Measurements from ENCODE around the gene IPPK.
"Not testable (repeated sequence)": the region's sequence is repeated elsewhere in the genome, so short reads cannot be mapped to it uniquely, and the experiment has no call there.

The IPPK gene

DNA sequence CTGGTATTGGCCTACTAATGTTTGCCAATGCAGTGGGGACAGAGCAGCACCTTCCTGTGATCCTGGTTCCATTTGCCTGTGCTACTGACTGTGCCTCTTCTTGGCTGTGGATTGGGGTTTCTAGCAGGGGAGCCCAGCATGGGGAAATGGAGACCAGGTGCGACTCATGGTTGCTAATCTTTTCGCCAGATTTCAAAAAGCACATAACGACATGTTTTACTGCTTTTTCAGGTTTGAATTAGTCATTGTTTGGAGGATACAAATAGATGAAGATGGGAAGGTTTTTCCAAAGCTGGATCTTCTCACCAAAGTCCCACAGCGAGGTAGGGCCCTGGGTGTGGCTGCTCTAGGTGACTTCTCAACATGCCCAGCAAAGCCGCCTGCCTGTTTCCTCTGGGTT lies 57.6 kb downstream of the IPPK start:
- no peak for DNase-seq

DNA sequence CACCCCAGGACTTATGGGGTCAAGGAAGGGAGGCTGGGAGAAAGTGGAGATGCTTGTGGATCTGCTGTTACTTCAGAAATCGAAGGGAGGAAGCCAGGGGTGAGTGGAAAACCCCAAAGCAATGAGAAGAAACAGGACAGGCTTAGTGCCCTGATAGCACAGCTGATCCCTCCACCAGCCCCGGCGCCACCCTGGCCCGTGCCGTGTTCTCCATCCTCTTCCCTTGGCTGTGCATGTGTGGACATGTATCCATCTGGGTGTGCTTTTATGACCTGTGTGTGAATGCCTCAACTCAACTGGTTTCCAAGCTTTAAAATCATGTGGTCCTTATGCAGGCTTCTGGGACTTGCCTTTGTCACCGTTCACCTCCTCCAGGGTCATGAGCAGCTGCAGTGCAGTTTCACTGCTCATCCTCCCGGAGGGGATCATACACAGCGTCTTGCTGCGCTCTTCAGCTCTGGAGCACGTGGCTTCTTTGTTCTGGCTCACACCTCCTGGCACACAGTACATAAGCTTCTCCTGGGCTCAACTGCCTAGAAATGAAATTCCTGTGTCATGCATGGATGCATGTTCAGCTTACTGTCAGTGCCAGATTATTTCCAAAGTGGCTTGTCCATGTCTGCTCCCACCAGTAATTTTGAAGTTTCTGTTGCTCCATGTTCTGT lies 58.2 kb downstream of the IPPK start:
- DNase-seq: no peak

DNA sequence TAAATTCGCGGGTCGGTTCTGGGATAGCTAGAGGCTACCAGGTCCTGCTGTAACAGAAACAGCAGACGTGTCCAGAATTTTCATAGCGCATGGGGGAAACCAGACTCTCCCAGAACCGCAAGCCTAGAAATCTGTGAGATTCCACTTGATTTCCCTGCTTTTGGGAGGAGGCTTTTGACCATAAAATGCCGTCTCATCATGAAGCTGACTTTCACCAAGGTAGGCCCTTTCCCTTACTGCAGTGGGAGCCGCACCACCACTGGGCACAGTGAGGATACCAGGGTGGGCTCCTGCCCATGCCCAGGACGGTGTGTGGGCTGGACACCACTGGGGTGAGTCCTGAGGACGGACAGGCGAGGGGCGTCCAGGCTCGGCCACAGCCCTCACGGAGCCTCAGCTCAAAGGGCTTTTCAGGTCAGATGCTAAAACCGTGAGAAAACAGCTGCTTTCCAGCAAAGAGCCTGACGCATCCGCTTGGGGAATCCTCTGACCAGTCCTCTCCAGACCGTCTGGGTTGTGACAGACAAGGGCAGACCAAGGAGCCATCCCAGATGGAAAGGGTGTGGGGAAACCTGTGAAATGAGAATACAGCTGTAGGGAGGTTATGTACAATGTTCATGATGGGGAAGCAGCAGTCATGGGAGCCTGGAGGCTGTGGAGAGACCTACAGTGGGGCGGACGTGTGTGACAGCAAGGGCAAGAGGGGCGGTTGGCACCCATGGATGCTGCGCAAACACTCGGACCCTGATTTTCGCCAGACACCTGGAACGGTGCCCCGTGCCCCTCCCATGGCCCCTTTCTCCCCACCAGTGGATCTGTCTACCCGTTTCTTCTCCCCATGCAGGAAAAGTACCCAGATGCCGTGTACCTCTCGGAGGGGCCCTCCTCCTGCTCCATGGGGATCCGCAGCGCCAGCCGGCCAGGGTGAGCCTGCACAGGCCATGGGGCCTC lies 59.2 kb downstream of the IPPK start:
- DNase-seq: no peak

DNA sequence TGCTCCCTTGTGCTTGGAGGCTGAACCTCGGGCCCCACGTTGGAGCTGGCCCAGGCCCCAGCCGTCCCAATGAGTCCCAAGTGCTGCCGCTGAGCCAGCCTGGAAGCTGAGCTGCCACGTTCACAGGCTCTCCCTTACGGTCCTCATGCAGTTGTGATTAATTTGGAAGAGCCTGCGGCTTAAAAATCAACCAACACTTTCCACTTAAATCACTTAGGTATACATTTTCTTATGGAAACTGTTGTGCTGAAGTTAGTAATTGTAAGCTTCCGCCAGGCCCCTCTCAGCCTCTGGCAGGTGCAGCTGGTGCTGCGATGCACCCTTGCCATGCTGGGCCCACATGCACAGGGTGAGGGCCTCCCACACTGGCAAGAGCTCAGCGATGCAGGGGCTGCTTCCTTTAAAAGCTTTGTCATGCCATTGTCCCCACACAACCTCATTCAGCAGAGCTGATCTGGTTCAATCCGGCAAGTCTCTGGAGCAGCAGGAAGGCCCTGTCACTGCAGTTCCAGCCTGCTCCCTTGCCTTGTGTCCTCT lies 61.0 kb downstream of the IPPK start:
- no peak for DNase-seq

DNA sequence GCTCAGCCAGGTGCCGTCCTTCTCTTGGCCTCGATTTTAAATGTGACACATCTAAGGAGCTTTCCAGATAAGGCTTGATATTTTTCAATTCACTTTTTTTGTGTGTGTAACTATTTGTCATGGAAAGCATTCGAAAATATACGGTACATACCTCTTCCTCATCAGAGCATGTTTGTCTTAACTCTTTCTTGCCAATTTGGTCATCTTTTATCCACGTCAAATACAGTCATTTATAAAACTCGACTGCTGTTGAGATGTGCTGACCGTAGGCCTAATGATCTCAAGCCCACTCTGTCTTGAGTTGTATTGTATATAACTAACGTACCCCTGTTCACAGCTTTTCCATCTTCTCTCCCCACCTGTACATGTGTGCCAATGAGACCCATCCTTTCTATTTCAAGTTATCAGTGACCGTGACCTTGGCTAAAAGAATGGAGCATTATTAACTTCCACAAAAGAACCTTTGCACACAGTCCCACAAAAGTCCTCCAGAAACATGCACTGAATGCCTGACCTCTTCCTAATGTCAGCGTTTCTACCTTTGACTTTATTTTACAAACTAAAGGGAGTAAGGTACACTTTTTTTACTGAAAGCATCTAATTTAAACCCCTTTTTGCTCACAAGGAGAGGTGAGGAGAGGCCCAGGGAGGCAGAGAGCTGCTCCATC lies 61.6 kb downstream of the IPPK start:
- no peak for DNase-seq

DNA sequence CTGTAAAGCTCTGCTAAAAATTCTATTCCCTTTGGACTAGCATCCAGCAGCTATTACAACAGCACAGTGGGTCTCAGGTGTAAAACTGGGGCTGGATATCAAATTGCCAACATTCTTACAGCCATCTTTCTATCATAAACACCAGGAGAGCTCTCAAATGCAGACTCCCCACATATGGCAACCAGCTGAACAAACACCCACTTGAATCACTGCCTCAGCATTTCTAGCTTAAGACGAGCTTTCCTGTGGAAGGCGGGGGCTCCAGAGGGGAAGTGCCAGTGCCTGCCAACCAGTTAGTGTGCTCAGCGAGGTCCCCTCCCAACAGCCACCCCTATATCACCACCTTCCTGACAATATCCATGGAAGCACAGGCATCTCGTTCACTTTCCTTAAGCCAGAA lies 62.2 kb downstream of the IPPK start:
- DNase-seq: no peak

DNA sequence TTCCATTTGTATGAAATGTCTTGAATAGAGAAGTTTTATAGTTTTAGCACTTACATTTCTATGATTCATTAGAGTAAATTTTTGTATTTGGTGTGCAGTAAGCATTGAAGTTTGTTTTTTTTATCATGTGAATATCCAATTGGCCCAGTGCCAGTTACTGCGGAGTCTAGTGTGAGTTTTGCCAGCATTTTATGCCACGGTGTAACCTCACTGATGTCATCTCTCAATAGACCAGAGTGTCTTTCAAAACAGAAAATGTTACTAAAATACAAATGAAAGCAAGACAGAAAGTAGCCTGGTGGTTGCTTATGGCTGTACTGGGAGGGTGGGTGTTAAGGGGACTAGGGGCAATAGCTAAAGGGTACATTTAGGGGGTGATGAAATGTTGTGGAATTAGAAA lies 62.8 kb downstream of the IPPK start:
- peak; percentile 18 for DNase-seq

DNA sequence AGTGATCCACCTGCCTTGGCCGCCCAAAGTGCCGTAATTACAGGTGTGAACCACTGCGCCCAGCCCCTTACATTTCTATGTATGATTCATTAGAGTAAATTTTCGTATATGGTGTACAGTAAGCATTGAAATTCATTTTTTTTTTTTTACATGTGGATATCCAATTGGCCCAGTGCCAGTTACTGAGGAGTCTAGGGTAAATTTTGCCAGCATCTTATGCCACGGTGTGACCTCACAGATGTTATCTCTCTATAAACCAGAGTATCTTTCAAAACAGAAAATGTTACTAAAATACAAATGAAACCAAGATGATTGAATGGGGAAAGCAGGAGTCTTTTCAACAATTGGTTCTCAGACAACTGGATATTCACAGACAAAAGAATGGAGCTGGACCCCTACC lies 64.7 kb downstream of the IPPK start:
- DNase-seq: peak; percentile 33

DNA sequence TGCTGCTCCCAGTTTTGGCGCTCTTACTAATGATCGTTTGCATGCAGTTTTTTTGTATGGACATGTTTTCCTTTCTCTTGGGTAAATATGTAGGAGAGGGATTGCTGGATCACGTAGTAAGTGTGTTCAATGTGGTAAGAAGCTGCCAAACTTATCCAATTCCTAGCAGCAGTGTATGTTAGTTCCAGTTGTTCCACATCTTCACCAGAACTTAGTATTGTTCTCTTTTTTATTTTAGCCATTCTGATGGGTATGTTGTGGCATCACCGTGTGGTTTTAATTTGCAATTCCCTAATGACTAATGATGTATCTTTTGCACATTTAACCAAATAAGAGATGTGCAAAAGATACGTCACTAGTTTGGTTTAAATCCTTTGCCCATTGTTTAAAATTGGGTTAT lies 65.9 kb downstream of the IPPK start:
- no peak for DNase-seq

DNA sequence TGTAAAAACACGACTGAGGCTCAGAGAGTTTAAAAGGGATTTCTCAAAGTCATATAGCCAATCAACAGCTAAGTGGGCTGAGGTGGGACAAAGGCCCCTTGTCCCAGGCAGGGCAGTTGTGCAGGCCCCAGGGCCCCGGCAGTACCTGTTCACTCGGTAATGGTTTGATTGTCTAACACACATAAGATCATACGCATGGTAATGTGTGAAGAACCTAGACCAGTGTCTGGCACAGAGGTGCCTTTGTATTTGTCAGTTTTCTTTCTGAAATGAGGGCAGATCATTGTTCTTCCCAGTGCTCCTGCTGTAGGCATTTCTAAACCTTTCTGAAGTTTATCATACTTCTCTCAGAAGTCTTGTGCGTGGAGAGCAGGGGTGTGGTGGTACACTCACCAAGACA lies 66.8 kb downstream of the IPPK start:
- DNase-seq: no peak

DNA sequence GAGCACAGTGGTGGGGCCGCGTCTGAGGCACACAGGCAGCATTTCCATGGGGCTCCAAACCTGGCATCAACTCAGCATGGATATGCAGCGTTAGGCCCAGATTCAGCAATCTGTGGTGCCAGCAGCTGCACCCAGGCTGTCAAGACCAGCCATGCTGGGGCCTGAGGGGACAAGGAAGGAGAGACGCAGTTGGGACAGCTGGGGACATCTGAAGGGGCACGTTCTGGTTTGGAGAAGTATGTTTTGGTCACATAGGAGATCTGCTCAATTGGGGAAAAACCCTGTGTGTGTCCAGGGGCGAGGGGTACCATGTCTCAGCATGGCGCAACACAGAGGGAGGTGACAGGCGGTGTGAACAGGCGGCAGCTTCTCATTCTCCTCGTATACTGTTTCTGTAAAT lies 67.5 kb downstream of the IPPK start:
- no peak for DNase-seq

DNA sequence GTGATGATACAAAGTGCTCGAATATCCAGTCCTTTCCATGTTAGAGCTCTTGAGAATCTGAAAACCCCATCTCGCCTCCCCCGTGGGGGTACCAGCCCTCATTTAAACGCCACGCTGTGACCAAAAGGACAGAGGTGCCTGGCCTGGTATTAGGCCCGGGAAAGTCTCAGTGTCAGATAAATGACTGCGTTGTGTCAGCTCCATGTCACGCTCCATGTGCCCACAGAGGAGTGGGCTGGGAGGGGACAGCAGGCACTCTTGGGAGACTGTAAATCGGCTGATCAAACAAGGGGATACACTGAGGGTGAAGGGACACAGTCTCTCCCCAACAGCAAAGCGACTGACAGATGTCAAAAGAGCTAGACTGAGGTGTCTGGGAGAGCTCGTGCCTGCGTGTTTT lies 68.5 kb downstream of the IPPK start:
- DNase-seq: no peak

DNA sequence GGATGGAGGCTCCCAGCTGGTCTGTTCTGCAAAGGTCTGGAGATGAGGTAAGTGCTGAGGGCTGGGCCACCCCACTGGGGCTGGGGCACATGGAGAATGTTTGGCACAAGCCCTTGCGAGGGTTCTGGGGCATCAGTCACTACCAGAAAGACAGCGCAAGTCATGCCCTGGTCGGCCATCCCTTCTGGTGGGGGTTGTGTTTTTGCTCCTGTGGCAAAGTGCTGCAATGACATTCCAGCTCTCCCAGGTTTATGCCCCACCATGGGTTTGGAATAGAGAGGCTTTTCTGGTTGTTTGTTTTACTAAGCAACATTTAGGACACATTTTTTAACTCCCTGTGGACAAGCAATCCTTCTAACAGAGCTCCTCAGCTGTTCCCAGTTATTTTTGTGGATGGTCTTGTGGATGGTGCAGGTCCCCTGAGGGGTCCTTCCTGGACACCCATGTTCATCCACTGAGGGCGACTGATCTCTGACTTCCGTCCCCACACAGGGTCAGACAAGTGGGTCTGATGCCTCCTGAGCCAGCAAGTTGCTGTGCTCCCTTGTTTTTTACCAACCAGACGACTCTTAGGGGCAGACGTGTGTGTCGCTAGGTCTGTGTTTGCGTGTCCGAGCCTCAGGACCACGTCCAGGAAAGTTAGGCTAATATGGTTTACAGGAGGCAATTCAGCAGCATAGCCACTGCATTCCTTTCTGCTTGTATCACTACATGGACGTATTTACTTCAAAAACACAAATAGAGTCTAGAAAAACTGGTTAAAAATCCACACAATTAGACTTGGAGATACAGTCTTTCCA lies 69.3 kb downstream of the IPPK start:
- no peak for DNase-seq

DNA sequence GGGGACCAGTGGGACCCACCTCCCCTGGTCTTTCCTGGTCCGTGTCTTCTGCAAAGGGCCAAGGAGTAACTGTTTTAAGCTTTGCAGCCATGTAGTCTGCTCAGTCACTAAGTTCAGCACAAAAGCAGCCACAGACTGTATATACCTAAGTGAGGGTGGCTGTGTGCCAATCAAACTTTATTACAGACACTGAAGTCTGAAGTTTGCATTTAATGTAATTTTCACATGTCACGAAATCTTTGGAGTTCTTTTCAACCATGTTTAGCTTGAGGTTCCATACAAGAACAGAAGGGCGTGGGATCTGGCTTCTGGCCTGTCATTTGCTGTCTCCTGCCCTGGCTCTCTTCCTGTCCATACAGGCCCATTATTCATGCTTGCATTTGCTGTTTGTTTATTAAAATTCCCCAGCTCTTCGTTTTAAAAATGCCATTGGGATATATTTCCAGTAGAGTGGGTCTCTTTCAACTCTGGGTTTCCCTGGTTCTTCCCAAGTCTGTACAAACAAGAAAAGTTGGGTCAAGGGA lies 69.9 kb downstream of the IPPK start:
- no peak for DNase-seq

DNA sequence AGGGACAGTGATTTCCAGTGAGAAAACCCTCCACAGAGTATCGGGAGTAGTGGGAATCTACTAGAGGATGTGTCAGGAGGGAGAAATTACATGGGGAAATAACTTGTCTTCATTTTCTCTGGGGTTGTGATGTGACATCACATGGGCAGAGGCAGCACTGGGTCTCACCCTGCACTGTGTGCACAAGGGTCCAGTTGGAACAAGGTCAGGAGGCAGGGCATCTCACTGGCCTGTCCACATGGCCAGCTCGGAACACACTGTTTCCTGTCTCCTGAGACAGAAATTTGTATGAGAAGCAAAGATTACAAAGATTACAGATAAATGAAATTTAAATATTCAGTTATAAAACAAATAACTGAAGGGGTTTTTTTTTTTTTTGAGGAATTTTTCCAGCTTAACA lies 71.5 kb downstream of the IPPK start:
- DNase-seq: no peak

DNA sequence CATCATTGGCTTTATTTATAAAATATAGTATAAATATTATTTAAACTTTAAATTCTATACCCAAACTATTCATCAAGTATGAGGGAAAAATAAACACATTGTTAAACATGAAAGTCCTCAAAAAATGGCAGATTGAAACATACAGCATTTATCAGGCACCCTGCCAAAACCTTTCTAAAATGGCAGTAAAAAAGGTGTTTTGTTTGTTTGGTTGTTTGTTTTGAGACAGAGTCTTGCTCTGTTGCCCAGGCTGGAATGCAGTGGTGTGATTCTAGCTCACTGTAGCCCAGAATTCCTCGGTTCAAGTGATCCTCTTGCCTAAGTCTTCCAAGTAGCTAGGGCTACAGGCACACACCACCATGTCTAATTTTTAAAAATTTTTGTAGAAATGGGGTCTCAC lies 74.0 kb downstream of the IPPK start:
- DNase-seq: no peak

DNA sequence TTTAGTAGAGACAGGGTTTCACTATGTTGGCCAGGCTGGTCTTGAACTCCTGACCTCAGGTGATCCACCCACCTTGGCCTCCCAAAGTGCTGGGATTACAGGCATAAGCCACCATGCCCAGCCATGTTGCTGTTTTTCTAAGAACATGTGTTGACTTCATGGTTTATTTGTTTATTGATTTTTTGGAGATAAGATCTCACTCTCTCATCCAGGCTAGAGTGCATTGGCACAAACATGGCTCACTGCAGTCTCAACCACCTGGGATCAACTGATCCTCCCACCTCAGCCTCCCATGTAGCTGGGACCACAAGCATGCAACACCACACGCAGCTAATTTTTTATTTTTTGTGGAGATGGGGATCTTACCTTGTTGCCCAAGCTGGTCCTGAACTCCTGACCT lies 74.9 kb downstream of the IPPK start:
- not testable (repeated sequence) for DNase-seq

DNA sequence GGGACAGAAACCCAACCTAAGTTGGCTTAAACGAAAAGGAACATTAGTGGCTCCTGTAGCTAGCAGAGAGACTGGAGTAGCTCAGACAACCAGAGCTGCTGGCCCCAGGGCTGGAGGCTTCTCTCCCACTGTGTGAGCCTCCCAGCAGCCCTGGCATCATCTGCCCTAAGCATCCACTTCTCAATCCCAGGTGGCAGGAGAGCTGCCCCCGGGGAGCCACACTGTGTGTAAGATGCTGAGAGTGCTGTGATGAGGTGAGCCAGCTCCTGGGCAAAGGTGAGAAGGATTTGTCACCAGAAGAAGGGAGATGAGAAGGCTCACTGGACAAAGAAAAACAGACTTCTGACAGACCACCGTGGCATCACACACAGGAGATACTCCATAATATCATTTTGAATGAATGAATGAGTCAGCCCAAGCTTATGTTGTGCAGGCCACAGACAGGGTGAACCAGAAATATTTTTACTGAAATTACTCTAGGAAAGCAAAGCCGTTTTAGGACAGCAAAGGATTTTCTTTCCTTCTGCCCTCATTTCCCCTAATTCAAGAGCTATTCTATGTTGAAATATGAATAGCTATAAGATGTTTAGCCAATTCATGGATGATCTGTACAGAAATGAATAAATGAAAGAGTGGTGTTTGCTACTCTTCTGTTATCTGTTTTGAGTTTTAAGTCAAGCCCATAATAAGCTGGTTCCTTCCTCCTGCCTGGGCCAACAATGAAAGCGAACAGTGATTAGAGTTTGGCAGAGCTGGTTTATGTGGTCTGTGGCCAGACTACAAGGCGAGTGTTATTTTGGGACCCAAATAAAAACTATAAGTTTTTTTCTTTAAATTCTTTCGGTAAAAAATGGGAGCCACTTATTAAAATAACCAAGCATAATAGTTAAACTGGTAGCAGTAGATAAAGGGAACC lies 76.7 kb downstream of the IPPK start:
- peak; percentile 41 for DNase-seq

DNA sequence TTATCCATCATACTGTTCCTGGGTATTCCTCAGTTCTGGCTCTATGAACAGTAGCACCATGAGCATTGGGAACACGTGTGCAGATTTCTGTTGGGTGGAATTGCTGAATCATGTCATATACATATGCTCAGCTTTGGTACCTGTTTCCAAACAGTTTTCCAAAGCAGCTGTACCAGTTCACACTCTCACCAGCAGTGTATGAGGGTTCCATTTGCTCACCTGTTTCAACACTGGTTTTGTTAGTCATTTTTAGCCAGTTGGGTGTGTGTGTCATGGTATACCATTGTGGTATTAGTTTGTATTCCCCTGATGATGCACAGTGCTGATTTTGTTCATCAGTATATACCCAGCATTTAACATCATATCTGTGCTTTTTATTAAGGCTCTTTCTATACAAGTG lies 77.4 kb downstream of the IPPK start:
- no peak for DNase-seq

DNA sequence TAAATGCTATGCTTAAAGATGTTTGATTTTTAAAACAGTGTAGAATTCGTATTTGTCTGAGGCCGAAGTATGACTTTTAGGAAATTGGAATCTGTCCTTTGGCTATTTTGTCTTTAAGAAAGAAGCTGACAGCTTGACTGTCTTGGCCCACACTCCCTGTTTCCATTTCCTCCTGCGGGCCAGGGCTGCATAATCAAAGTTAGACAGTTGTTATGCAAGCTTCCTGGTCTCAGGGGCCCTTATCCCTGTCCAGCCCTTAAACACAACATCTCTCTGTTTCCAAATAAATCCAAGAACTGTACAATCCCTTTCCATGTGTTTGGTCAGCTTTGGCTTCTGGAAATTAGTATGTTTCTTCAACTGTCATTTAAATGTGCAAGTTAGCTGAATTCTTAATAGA lies 79.6 kb downstream of the IPPK start:
- DNase-seq: peak; percentile 61

DNA sequence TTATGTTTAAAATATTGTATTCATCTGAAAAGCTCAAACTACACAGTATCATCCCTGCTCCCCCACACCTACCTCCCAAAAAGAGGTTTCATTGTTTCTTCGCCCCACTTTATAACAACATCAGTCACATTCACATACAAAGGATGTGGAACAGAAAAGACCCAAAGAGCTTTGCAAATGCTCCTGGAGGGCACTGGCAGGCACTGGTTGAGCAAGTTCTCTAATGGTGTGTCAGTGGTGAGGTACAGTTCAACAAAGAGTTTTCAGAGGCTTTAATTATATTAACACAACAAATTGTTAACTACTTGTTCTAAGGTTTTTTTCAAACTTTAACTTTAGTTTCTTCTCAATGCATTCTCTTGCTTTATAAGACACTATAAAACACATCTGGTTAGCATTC lies 80.0 kb downstream of the IPPK start:
- no peak for DNase-seq

Data from hematopoietic multipotent progenitor cell treated with erythropoietin and hydrocortisone succinate and interleukin-3 and kit ligand, for 4 days (in vitro differentiated cells).